Hepatocyte (in vitro differentiated cells): Measurements from ENCODE around the gene CDC7. TPM values are rescaled to one million over a fixed set of nuclear protein-coding genes. Genes with fewer than 3 reads are reported as not detected.

Experiments used
- DNase-seq: peaks from one replicate; pipeline ENCODE4 v3.0.0-alpha.2; 2016; ENCODE audit warnings: low spot score
- H2AFZ ChIP-seq: fragments of 200-600 bp; sonication (generic); 2 replicates; pipeline ENCODE4 v1.6.0; 2016; ENCODE audit warnings: antibody characterized with exemption, mild to moderate bottlenecking
- H3K27ac ChIP-seq: fragments of 200-600 bp; sonication (generic); 2 replicates; pipeline ENCODE4 v1.5.1; 2016; ENCODE audit warnings: mild to moderate bottlenecking
- H3K27me3 ChIP-seq: fragments of 200-600 bp; sonication (generic); 2 replicates; pipeline ENCODE4 v1.6.1; 2016
- H3K36me3 ChIP-seq: fragments of 200-600 bp; sonication (generic); replicated peaks from 2 replicates; pipeline ENCODE4 v1.5.1; 2016; ENCODE audit warnings: low read depth; ENCODE audit not compliant: insufficient read depth
- H3K4me1 ChIP-seq: fragments of 200-600 bp; sonication (generic); 2 replicates; pipeline ENCODE4 v1.5.1; 2016; ENCODE audit warnings: mild to moderate bottlenecking, moderate library complexity; ENCODE audit not compliant: insufficient read depth
- H3K4me2 ChIP-seq: fragments of 200-600 bp; sonication (generic); 2 replicates; pipeline ENCODE4 v1.6.0; 2016
- H3K4me3 ChIP-seq: fragments of 200-600 bp; sonication (generic); 2 replicates; pipeline ENCODE4 v1.5.1; 2016; ENCODE audit warnings: mild to moderate bottlenecking
- H3K79me2 ChIP-seq: fragments of 200-600 bp; sonication (generic); 2 replicates; pipeline ENCODE4 v1.6.0; 2017; ENCODE audit warnings: mild to moderate bottlenecking
- H3K9me2 ChIP-seq: fragments of 200-600 bp; sonication (generic); replicated peaks from 2 replicates; pipeline ENCODE4 v1.6.0; 2017; ENCODE audit warnings: mild to moderate bottlenecking; ENCODE audit not compliant: insufficient read depth
- H3K9me3 ChIP-seq: fragments of 200-600 bp; sonication (generic); 2 replicates; pipeline ENCODE4 v1.5.1; 2016; ENCODE audit warnings: low read depth, mild to moderate bottlenecking
- H4K20me1 ChIP-seq: fragments of 200-600 bp; sonication (generic); 2 replicates; pipeline ENCODE4 v1.6.0; 2016; ENCODE audit warnings: mild to moderate bottlenecking; ENCODE audit not compliant: insufficient read depth, poor library complexity, severe bottlenecking
- EZH2 ChIP-seq: fragments of 200-600 bp; sonication (generic); IDR thresholded peaks from 2 replicates; pipeline ENCODE4 v1.6.1; 2016; ENCODE audit warnings: antibody characterized with exemption, mild to moderate bottlenecking, borderline replicate concordance
- EZH2phosphoT487 ChIP-seq: fragments of 200-600 bp; sonication (generic); IDR thresholded peaks from one replicate; pipeline ENCODE4 v1.6.1; 2018; ENCODE audit warnings: antibody characterized with exemption, mild to moderate bottlenecking, low read depth, moderate library complexity; ENCODE audit not compliant: unreplicated experiment, severe bottlenecking
- WGBS: methylation state at CpG from one replicate; pipeline ENCODE4 v1.1.6; 2016; ENCODE audit warnings: low lambda C conversion rate; ENCODE audit errors: missing lambda C conversion rate; 5-methylcytosine and 5-hydroxymethylcytosine counted together
- polyA plus RNA-seq: library from polyadenylated mRNA; unstranded; fragments of >200 nt; fragmentation: Nextera tagmentation; extraction: Ambion mirVana; gene quantifications from 2 replicates; pipeline ENCODE4 v1.2.1, GENCODE V29; 2016
- total RNA-seq: library from RNA; depleted of rRNA; stranded (reverse); fragments of >200 nt; gene quantifications from 2 replicates; pipeline ENCODE4 v1.2.3, GENCODE V29; 2014
- TF ChIP-seq, protein P1 (sequence below): fragments of 200-600 bp; sonication (generic); IDR thresholded peaks from 2 replicates; pipeline ENCODE4 v1.5.1; 2016; ENCODE audit warnings: antibody characterized with exemption, mild to moderate bottlenecking; ENCODE audit not compliant: poor library complexity

CDC7 gene
- total and polyA plus RNA-seq, 2 experiments from 2014 or later = 3.9 to 8.0 TPM

DNA sequence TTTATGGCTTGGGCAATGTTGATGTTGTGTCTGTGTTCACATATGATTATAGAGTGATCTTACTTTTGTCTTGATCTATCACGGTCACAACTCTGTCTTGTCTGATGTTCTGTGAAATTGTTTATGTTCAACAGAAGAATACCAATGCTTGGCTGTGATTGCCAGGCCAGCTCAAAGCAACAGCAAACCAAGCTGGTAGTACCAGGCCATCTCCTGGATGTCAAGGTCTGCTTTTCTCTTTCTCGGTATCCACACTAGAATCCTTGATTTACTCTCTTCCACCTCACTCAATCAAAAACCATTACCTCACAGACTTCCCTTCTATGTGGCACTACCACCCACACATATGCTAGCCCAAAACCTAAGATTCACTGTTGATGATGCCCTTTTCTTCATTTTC is 1.3 kb upstream of the CDC7 start:
- 93% methylated on average over 2 of the region's 2 CpGs for WGBS
- H3K4me3 ChIP-seq = no peak overlapping the region
- H3K9me3 ChIP-seq = no peaks in the 10 kb centered on the region
- peaks cover 20% of the 10 kb centered on the region for H3K79me2 ChIP-seq
- DNase-seq = no peak
- H4K20me1 ChIP-seq = no peaks in the 10 kb centered on the region
- peaks cover 9% of the 10 kb centered on the region for H3K4me1 ChIP-seq
- H3K27ac ChIP-seq = no peak overlapping the region
- H2AFZ ChIP-seq = no peak overlapping the region
- H3K27me3 ChIP-seq = no peaks in the 10 kb centered on the region
- H3K4me2 ChIP-seq = no peak overlapping the region
- no peaks in the 10 kb centered on the region for H3K9me2 ChIP-seq
- no peaks in the 10 kb centered on the region for H3K36me3 ChIP-seq
- TF ChIP-seq EZH2phosphoT487 (no peak), EZH2 (no peak)
- TF ChIP-seq, protein P1, sequence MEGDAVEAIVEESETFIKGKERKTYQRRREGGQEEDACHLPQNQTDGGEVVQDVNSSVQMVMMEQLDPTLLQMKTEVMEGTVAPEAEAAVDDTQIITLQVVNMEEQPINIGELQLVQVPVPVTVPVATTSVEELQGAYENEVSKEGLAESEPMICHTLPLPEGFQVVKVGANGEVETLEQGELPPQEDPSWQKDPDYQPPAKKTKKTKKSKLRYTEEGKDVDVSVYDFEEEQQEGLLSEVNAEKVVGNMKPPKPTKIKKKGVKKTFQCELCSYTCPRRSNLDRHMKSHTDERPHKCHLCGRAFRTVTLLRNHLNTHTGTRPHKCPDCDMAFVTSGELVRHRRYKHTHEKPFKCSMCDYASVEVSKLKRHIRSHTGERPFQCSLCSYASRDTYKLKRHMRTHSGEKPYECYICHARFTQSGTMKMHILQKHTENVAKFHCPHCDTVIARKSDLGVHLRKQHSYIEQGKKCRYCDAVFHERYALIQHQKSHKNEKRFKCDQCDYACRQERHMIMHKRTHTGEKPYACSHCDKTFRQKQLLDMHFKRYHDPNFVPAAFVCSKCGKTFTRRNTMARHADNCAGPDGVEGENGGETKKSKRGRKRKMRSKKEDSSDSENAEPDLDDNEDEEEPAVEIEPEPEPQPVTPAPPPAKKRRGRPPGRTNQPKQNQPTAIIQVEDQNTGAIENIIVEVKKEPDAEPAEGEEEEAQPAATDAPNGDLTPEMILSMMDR = no peak

- no peak for TF ChIP-seq EZH2
- no peak for TF ChIP-seq EZH2phosphoT487
- TF ChIP-seq, protein P1 = no peak
- H3K4me3 ChIP-seq = peak overlapping the region; percentile 66
- H2AFZ ChIP-seq = peak overlapping the region; percentile 84
- H3K4me1 ChIP-seq = peaks cover 9% of the 10 kb centered on the region
- H3K36me3 ChIP-seq = no peaks in the 10 kb centered on the region
- peak overlapping the region; percentile 88 for H3K4me2 ChIP-seq
- peaks cover 27% of the 10 kb centered on the region for H3K79me2 ChIP-seq
- DNase-seq = no peak
- 21% methylated on average over 14 of the region's 14 CpGs for WGBS
- no peaks in the 10 kb centered on the region for H4K20me1 ChIP-seq
- peak overlapping the region; percentile 90 for H3K27ac ChIP-seq
- no peaks in the 10 kb centered on the region for H3K9me2 ChIP-seq
- no peaks in the 10 kb centered on the region for H3K9me3 ChIP-seq
- no peaks in the 10 kb centered on the region for H3K27me3 ChIP-seq
Measured at GRCh38 chr1:91499904-91500755, 521 bp upstream of the CDC7 start.

- WGBS = 3% methylated on average over 9 of the region's 9 CpGs
- peaks cover 9% of the 10 kb centered on the region for H3K4me1 ChIP-seq
- H3K79me2 ChIP-seq = peaks cover 36% of the 10 kb centered on the region
- peak overlapping the region; percentile 66 for H3K4me3 ChIP-seq
- H3K4me2 ChIP-seq = peak overlapping the region; percentile 88
- peak overlapping the region; percentile 84 for H2AFZ ChIP-seq
- DNase-seq = no peak
- no peaks in the 10 kb centered on the region for H3K9me2 ChIP-seq
- no peaks in the 10 kb centered on the region for H4K20me1 ChIP-seq
- H3K27me3 ChIP-seq = no peaks in the 10 kb centered on the region
- no peaks in the 10 kb centered on the region for H3K9me3 ChIP-seq
- peak overlapping the region; percentile 90 for H3K27ac ChIP-seq
- TF ChIP-seq EZH2phosphoT487 (no peak), EZH2 (no peak)
- TF ChIP-seq, protein P1 = no peak
- H3K36me3 ChIP-seq = no peaks in the 10 kb centered on the region
Measured at GRCh38 chr1:91501523-91501851, 836 bp downstream of the CDC7 start.
